ENCODE results near the gene ALG12.
"Not testable (repeated sequence)": the region's sequence is repeated elsewhere in the genome, so short reads cannot be mapped to it uniquely, and the experiment has no call there.

Gene ALG12

GRCh38 chr22:49862496-49862776 is 55.8 kb downstream of the ALG12 start:
- DNase-seq, result no peak

DNA sequence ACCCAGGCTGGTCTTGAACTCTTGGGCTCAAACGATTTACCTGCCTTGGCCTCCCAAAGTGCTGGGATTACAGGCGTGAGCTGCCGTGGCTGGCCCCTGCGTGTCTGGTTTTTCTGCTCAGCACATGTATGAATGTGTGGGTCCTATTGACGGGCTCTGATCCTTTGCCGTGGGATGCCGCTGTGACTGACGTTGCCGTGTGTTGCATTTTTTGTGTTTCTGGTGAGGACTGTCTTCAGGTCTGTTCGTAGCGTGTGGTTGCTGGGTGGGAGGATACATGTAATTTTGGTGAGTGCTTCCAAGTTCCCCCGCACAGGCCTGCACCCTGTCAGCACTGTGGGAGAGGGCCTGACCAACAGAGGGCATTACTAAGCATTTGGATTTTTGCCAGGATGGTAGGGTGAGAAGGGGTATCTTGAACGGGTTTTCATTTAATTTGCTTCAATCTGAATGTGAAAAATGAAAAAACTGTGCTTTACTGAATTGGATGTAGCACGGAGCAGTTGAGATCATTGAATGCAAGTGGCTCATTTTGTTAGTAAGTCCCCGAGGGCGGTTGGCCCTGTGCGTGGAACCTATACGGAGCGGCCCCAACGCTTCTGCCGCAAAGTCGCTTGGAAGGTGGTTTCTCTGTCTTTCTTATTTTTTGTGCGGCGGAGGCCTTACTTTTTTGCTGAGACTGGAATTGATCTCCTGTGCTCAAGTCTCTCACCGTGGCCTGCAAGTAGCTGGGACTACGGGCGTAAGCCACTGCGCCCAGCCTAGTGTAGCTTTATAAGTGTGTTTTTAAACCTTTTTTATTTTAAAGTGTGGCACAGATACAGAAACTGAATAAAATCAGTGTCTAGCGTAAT is 56.4 kb downstream of the ALG12 start:
- DNase-seq, result no peak

GRCh38 chr22:49858827-49859226 is 59.4 kb downstream of the ALG12 start:
- DNase-seq, result no peak

DNA sequence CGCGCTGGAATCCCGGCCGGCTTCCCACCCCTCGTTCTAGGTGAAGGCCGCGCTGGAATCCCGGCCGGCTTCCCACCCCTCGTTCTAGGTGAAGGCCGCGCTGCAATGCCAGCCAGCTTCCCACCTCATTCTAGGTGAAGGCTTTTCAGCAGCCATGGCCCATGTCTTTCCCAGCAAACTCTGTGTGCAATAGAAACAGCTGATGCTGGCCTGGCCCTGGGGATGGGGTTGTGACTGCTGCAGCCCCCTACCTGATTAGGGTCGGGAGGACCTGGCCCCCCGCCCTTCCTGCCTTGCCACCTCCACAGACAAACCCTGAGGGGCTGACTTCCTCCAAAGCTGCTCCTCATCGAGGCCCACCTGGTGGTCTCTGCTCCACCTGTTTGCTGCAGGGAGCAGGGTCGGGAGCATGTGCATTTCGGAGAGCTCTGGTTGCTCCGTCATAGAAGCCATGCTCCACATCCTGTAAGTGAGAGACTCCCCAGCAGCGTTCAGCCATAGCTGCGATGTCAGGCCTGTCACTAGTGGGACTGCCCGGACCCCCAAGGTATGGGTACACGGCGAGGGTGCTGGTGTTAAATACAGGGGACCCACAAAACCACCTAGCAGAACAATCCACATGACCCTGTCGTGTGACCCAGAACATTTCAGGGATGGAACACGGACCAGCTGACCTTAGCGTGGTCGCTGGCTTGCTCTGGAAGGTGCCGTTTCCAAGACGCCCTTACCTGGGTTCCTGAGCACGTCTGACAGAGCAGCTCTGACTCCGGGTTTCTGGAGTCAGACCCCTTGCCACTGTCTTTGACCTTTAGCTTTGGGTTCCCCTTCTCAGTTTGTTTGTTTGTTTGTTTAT is 61.2 kb downstream of the ALG12 start:
- DNase-seq, result no peak

DNA sequence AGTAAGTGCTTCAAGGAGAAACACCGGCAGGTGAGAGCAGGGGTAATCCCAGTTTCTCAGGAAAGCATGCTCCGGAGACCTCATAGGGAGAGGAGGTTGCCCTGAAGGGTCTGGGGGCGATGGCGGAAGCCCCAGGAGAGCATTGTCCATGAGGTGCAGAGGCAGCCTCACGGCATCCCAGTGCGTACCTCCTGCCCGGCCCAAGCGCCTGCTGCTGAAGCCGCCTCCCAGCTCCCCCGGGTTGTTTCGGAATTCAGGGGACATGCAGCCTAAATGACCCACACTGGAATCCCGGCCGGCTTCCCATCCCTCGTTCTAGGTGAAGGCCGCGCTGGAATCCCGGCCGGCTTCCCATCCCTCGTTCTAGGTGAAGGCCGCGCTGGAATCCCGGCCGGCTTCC is 61.9 kb downstream of the ALG12 start:
- DNase-seq, result no peak

- no peak for DNase-seq
Observed at GRCh38 chr22:49855251-49855911, 62.9 kb downstream of the ALG12 start.

DNA sequence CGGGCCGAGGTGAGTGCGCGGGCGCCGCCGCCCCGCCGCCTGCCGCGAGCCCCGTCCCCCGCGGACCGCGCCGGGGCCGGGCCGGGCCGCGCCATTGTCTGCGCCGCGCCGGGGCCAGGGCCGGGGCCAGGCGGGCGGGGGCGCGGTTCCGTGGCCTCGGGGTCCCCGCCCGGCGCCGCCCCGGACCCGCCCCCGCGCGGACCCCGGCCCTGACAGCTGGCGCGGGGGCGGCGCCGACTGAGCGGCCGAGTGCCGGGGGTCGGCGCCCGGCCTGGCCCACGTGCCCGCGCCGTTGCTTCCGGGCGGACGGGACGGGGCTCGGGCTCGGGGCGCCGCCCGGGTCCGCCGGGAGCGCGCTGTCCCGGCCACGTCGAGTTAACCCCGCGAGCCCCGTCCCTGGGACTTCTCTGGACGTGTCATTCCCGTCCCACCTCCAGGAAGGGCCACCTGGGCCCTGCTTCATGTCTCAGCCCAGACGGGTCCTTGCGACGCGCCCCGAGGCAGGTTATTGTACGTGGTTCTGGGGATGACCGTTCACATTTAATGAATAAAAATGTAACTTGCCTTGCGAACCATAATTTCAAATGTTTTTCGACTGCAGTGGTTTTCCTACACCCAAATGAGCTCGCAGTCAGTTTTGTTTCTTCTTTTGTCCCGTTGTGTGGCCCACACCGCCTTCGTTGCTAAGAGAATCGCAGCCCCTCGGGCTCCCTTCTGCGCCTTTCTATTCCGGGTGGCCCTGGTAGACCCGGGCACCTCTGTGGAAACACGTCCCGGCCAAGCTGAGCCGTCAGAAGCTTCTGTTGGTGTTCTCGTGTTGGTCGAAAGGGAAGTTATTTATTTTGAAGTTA is 64.0 kb downstream of the ALG12 start:
- peak; percentile 31 for DNase-seq

DNA sequence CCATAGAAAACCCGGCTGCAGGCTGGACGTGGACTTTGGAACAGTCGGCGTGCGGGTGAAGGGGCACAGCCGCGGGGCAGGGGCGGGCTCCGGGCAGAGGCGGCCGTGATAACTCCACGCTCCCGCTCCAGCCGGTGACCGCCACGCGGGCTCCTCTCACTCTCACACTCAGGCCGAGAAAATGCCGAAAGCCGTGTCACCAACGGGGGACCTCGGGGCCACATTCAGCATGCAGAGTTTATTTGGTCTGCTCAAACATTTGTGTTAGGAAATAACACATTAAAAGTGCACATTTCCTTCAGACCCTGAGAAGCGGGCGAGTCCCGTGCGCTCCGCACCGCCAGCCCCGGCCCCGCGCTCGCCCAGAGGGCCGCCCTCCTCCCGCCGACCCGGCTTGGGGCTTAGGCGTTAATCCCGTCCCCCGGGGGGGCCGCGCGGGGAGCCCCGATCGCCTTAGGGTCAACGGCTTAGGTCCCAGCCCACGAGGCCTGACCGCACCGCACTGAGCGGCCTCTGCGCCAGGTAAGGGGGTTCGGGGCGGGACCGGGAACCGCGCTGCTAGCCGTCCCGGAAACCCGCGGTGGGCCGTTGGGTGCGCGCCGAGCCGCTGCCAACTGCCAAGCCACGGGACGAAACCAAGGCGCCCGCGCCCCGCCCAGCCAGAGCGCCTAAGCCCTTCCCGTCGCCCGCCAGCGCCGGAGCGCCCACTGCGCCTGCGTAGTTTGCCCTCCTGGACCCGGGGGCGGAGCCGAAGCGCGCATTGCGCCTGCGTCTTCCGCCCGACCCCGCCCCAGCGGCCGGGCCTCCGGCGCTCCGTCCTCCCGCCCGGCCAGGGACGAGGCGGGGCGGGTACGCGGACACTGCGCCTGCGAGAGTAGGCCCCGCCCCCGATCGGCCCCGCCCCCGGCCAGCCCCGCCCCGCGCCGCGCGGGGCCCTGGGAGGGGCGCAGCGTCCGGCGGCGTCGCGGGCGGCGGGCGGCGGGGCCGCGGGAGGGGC is 65.0 kb downstream of the ALG12 start, which contains the start of gene ZBED4:
Gene ZBED4, plus strand, starts transcription at position 947 of the 997 bp plus-strand sequence. CDS start 29,819 bp downstream, outside the sequence.
- DNase-seq, result peak; percentile 98

DNA sequence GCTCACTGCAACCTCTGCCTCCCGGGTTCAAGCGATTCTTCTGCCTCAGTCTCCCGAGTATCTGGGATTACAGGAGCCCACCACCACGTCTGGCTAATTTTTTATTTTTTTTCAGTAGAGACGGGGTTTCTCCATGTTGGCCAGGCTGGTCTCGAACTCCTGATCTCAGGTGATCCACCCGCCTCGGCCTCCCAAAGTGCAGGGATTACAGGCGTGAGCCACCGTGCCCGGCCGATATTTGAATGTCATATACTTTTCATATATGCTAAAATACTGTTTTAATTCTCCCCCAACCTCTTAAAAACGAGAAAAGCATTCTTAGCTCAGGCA is 65.7 kb downstream of the ALG12 start:
- DNase-seq, result not testable (repeated sequence)

GRCh38 chr22:49850959-49851802 is 67.1 kb downstream of the ALG12 start:
- no peak for DNase-seq
